HepG2 (cell line): ENCODE measurements around the gene STIM1. TPM values are rescaled to one million over a fixed set of nuclear protein-coding genes. Genes with fewer than 3 reads are reported as not detected.

Experiments
- ATAC-seq: fragments of 200-7000 bp; cut with Tn5 transposase; 3 replicates; pipeline ENCODE4 v1.9.1; 2020; ENCODE audit warnings: mild to moderate bottlenecking, moderate library complexity
- BruUV-seq: library from RNA; stranded (reverse); fragments of 400-500 nt; replicated peaks from 2 replicates; lab custom pipeline; 2021; lab: Mats Ljungman, UMichigan
- CTCF ChIA-PET: fragments of 300-600 bp; formaldehyde crosslinking; extraction: SDS; loops from one replicate; lab custom pipeline; 2021; ENCODE audit warnings: low total read pairs, inconsistent platforms, low intra/inter-chr PET ratio; lab: Yijun Ruan, JAX
- POLR2A ChIA-PET: fragments of 350-600 bp; sonication (Branson Sonifier 250); formaldehyde crosslinking; loops from one replicate; lab custom pipeline; 2020; ENCODE audit warnings: antibody characterized with exemption, inconsistent platforms; lab: Yijun Ruan, JAX
- DNase-seq: peaks from one replicate; pipeline ENCODE4 v3.0.0-alpha.2; 2015; ENCODE audit warnings: low spot score
- FAIRE-seq: peaks from 3 replicates; lab custom pipeline; 2011; peaks lifted over from hg19 to GRCh38; lab: Jason Lieb, UNC
- H2AFZ ChIP-seq: one replicate; pipeline ENCODE4 v1.6.1; 2011; ENCODE audit warnings: low read length, inconsistent platforms
- H3K27ac ChIP-seq: fragments of 300-600 bp; 3 replicates; pipeline ENCODE4 v1.8.0; 2011; ENCODE audit warnings: mixed run types, mild to moderate bottlenecking, mixed read lengths, low read length, inconsistent platforms; ENCODE audit not compliant: insufficient read depth; ENCODE audit errors: extremely low read length
- H3K27me3 ChIP-seq, 2 experiments: fragments of 200-600 bp in 1 of 2; 2 replicates in 1 of 2; 3 replicates in 1 of 2; pipeline versions ENCODE4 v1.6.0 to v1.8.0; 2011; ENCODE audit warnings: low read length in 2 of 2, mild to moderate bottlenecking in 2 of 2, moderate library complexity in 2 of 2, inconsistent platforms in 1 of 2; ENCODE audit not compliant: insufficient read depth in 2 of 2, control insufficient read depth in 1 of 2
- H3K36me3 ChIP-seq, 2 experiments: fragments of 200-600 bp in 1 of 2; replicated peaks in 1 of 2; 2 replicates in 1 of 2; 3 replicates in 1 of 2; pipeline versions ENCODE4 v1.5.1 to v1.8.0; 2011; ENCODE audit warnings: low read length in 2 of 2, inconsistent platforms in 1 of 2; ENCODE audit not compliant: insufficient read depth in 2 of 2, control insufficient read depth in 1 of 2
- H3K4me1 ChIP-seq: 2 replicates; pipeline ENCODE4 v1.5.1; 2012; ENCODE audit warnings: low read length, inconsistent platforms; ENCODE audit not compliant: insufficient read depth
- H3K4me2 ChIP-seq: 2 replicates; pipeline ENCODE4 v1.6.0; 2011; ENCODE audit warnings: low read depth, low read length, inconsistent platforms
- H3K4me3 ChIP-seq, 3 experiments: fragments of 200-600 bp in 1 of 3; sonication (generic), shearing (Covaris generic) in 1 of 3; replicated peaks in 1 of 3; 2 replicates each; pipeline ENCODE4 v1.5.1; 2011 to 2016; ENCODE audit warnings: low read length in 3 of 3, inconsistent platforms in 2 of 3, low read depth in 2 of 3, mild to moderate bottlenecking in 2 of 3, control low read depth in 1 of 3, mixed read lengths in 1 of 3; ENCODE audit not compliant: insufficient read depth in 1 of 3
- H3K79me2 ChIP-seq: one replicate; pipeline ENCODE4 v1.6.1; 2011; ENCODE audit warnings: low read length, inconsistent platforms; ENCODE audit not compliant: insufficient read depth
- H3K9ac ChIP-seq: 2 replicates; pipeline ENCODE4 v1.6.0; 2011; ENCODE audit warnings: mild to moderate bottlenecking, low read depth, low read length, inconsistent platforms; ENCODE audit not compliant: insufficient read depth
- H3K9me3 ChIP-seq: 2 replicates; pipeline ENCODE4 v1.5.1; 2012; ENCODE audit warnings: mild to moderate bottlenecking, low read length
- H4K20me1 ChIP-seq: 2 replicates; pipeline ENCODE4 v1.6.0; 2011; ENCODE audit warnings: inconsistent platforms, mild to moderate bottlenecking, low read length, moderate library complexity; ENCODE audit not compliant: insufficient read depth
- GLI4 ChIP-seq: sonication (generic); formaldehyde crosslinking; IDR thresholded peaks from 2 replicates; pipeline ENCODE4 v1.5.1; 2020; ENCODE audit warnings: missing genetic modification reagents, mild to moderate bottlenecking, moderate library complexity, borderline replicate concordance
- HMG20B ChIP-seq: conservative IDR thresholded peaks from 2 replicates; pipeline ENCODE4 v1.6.1; 2016; ENCODE audit warnings: missing genetic modification reagents, missing compliant biosample characterization
- HMGXB4 ChIP-seq, 2 experiments: sonication (generic) in 1 of 2; formaldehyde crosslinking in 1 of 2; IDR thresholded peaks; 2 replicates each; pipeline versions ENCODE4 v1.4.0 to v1.6.1; 2018 to 2020; ENCODE audit warnings: missing genetic modification reagents in 2 of 2, borderline replicate concordance in 1 of 2, low read depth in 1 of 2, mild to moderate bottlenecking in 1 of 2, missing biosample characterization in 1 of 2
- MXI1 ChIP-seq: IDR thresholded peaks from 3 replicates; pipeline ENCODE4 v1.6.1; 2012; ENCODE audit warnings: low read depth, low read length, inconsistent platforms, borderline replicate concordance
- NR2C2 ChIP-seq: sonication (generic); formaldehyde crosslinking; IDR thresholded peaks from 2 replicates; pipeline ENCODE4 v1.4.0; 2020; ENCODE audit warnings: missing genetic modification reagents, mild to moderate bottlenecking, moderate library complexity, borderline replicate concordance
- ZBTB33 ChIP-seq: sonication (generic); formaldehyde crosslinking; IDR thresholded peaks from 2 replicates; pipeline ENCODE4 v1.4.0; 2020; ENCODE audit warnings: missing genetic modification reagents
- ZNF660 ChIP-seq: sonication (generic); formaldehyde crosslinking; IDR thresholded peaks from 2 replicates; pipeline ENCODE4 v1.5.1; 2020; ENCODE audit warnings: mild to moderate bottlenecking, low read depth, missing genetic modification reagents, borderline replicate concordance
- ZNF75D ChIP-seq: sonication (generic); formaldehyde crosslinking; IDR thresholded peaks from 2 replicates; pipeline ENCODE4 v1.8.1; 2023; ENCODE audit warnings: missing genetic modification reagents, mild to moderate bottlenecking, borderline replicate concordance
- ZNF770 ChIP-seq: sonication (generic); formaldehyde crosslinking; IDR thresholded peaks from 2 replicates; pipeline ENCODE4 v1.5.0; 2020; ENCODE audit warnings: mild to moderate bottlenecking, missing genetic modification reagents
- ZNF776 ChIP-seq: sonication (generic); formaldehyde crosslinking; IDR thresholded peaks from 2 replicates; pipeline ENCODE4 v1.4.0; 2020; ENCODE audit warnings: mild to moderate bottlenecking, missing genetic modification reagents
- ZNF784 ChIP-seq: sonication (generic); formaldehyde crosslinking; IDR thresholded peaks from 2 replicates; pipeline ENCODE4 v1.5.1; 2020; ENCODE audit warnings: missing genetic modification reagents, mild to moderate bottlenecking, borderline replicate concordance
- ZNF883 ChIP-seq: sonication (generic); formaldehyde crosslinking; IDR thresholded peaks from 2 replicates; pipeline ENCODE4 v1.5.1; 2020; ENCODE audit warnings: mild to moderate bottlenecking, missing genetic modification reagents; ENCODE audit errors: not compliant biosample characterization
- ZSCAN21 ChIP-seq: sonication (generic); formaldehyde crosslinking; IDR thresholded peaks from 2 replicates; pipeline ENCODE4 v1.8.0; 2022; ENCODE audit warnings: mild to moderate bottlenecking, missing genetic modification reagents, moderate library complexity, borderline replicate concordance
- ZSCAN30 ChIP-seq: sonication (generic); formaldehyde crosslinking; IDR thresholded peaks from 2 replicates; pipeline ENCODE4 v1.5.0; 2020; ENCODE audit warnings: mild to moderate bottlenecking, missing genetic modification reagents
- WGBS: methylation state at CpG from one replicate; pipeline ENCODE4 v1.1.6; 2017; ENCODE audit warnings: low lambda C conversion rate; 5-methylcytosine and 5-hydroxymethylcytosine counted together
- in situ Hi-C: cut with HindIII; loops from 2 replicates; pipeline ENCODE4 v1.10.0; 2017; ENCODE audit warnings: low pct_unique_long_range_greater_than_20kb; ENCODE audit not compliant: extremely low pct_ligation_motif_present
- intact Hi-C: fragments of 100-400 bp; cut with micrococcal nuclease; formaldehyde crosslinking; loops from one replicate; pipeline ENCODE4 v1.10.0; 2022; ENCODE audit not compliant: unreplicated experiment
- polyA plus RNA-seq, 8 experiments: library from polyadenylated mRNA; depleted of rRNA in 3 of 8; stranded (reverse) in 7 of 8; unstranded in 1 of 8; fragments of >200 nt; fragmentation: Illumina TruSeq in 4 of 8; extraction: Trizol in 4 of 8; gene quantifications; 2 replicates each; pipeline versions ENCODE4 v1.2.1 to v1.2.3, GENCODE V29; 2011 to 2016; ENCODE audit warnings: low read depth in 4 of 8, missing spikeins in 1 of 8, mixed read lengths in 1 of 8; ENCODE audit not compliant: insufficient read depth in 1 of 8
- total RNA-seq, 5 experiments: library from RNA; depleted of rRNA; stranded (reverse); fragments of >200 nt; fragmentation: Illumina TruSeq; extraction: Trizol; gene quantifications; 2 replicates each; pipeline ENCODE4 v1.2.3, GENCODE V29; 2016; ENCODE audit warnings: low read depth in 1 of 5

The STIM1 gene
- total and polyA plus RNA-seq, 2 of the 13 experiments (the other 11 are each of a cell fraction or from before 2014, with no cell fraction given), result 19.2 to 28.5 TPM

GRCh38 chr11:3840004-3840869 lies 15.2 kb upstream of the STIM1 start:
- ChIA-PET CTCF (no interaction called here), POLR2A (interaction anchor here (0.5 to 4.8 kb wide), 7 partner anchors 9 to 213 kb away, joined by 3 to 42 read pairs (median 6); partner anchors contain the start of genes NUP98, PGAP2 and STIM1)
- Histone ChIP-seq H3K4me2 (peak overlapping the region; percentile 97), H3K9ac (peak overlapping the region; percentile 73), H3K4me3 (peak overlapping the region; percentile 79 to 84 (median 83)), H3K27me3 (no peaks in the 10 kb centered on the region; a peak in 1 of 5 replicates), H2AFZ (peak overlapping the region; percentile 9), H3K9me3 (no peaks in the 10 kb centered on the region), H3K4me1 (peaks cover 51% of the 10 kb centered on the region), H3K36me3 (no peaks in the 10 kb centered on the region; a peak in 1 of 5 replicates), H3K27ac (peak overlapping the region; percentile 61), H3K79me2 (peaks cover 23% of the 10 kb centered on the region), H4K20me1 (peaks cover 5% of the 10 kb centered on the region; the same call in 1 of the 2 replicates)
- in situ Hi-C loops, result no loop called here
- FAIRE-seq, result no peak
- intact Hi-C loops, result loop anchor here (2.0 kb wide), 2 partner anchors 15 to 31 kb away; partner anchors contain the start of genes PGAP2 and STIM1
- no peak for DNase-seq
- ATAC-seq, result peak; percentile 67
- 5% methylated on average over 14 of the region's 46 CpGs for WGBS
- no TSS peak for BruUV-seq
- TF ChIP-seq ZSCAN30 (CRISPR knock-in tag) (0 out of 2 replicates have a peak, but pooled peaks have one; percentile 27), ZNF770 (CRISPR knock-in tag) (0 out of 2 replicates have a peak, but pooled peaks have one; percentile 35), NR2C2 (CRISPR knock-in tag) (no peak), HMG20B (no peak), HMGXB4 (CRISPR knock-in tag; IDR thresholded peaks at IDR 0.05; ENCODE audit: borderline replicate concordance in 1 of 2, low read depth in 1 of 2) (0 out of 4 replicates have a peak, but pooled peaks of 1 of the 2 experiments have one; percentile 14), ZNF660 (CRISPR knock-in tag) (no peak), ZNF784 (CRISPR knock-in tag) (0 out of 2 replicates have a peak, but pooled peaks have one; percentile 59), GLI4 (CRISPR knock-in tag) (0 out of 2 replicates have a peak, but pooled peaks have one; percentile 31), ZSCAN21 (CRISPR knock-in tag) (peak; percentile 15; the same call in 1 of the 2 replicates), ZNF75D (CRISPR knock-in tag) (no peak), ZBTB33 (no peak), MXI1 (0 out of 3 replicates have a peak, but pooled peaks have one; percentile 0), ZNF776 (no peak), ZNF883 (CRISPR knock-in tag) (peak; percentile 39)
